ENCODE data around the gene MXRA8.

The MXRA8 gene

DNA sequence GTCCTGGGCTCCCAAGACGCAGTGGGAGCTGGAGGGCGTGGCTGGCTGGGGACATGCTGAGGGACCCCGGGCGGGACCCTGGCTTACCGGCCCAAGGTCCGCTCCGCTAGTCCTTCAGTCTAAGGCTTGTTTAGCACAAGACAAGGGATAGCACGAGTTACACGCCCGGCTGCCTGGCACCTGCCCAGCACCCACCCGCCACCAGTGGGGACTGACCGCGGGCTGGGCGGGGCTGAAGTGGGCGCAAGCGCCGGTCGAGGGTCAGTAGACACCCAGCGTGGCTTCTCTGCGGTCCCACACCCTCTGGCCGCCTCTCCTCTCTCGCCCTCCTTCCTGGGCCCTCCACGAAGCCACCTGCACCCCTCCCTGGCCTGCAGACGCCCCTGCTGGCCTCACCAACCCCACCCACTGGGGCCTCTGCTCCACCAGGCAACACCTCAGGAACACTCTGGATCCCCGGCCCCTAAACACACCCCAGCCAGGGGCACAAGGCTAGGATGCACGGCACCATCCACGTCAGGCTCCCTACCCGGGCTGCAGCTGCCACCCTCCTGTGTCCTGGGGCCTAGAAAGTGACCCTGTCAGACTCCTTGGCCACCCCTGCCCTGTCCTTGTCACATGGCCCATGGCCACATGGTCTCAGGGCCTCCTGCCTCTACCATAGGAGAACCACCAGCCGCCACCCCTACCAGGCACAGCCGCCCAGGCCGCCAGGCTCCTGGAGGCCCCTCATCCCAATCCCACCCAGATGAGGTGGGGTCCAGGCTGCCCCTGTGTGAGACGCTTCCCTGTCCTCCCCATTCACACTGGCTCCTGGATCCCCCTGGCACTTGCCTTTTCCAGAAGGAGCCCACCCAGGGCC lies 21.2 kb downstream of the MXRA8 start:
- no peak for DNase-seq (ENCODE audit: low read depth in 2 of 3, low spot score in 2 of 3)

DNA sequence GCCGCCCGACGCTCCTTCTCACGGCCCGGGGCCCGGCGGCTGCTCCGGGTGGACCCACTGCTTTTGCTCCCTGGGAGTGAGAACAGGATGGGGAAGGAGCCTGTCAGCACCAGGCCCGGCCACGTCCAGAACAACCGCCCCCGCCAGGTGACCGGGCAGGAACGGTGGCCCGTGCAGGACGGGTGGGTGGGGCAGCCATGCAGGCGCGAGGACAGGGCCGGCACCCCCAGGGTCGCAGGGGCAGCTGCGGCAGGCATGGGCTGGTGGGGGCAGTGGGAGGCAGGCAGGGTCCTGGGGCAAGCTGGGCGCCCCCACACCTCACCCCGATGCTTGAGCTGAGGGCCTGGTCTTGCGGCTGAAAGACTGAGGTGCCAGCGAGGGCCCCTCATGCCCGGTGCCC lies 21.9 kb downstream of the MXRA8 start:
- no peak for DNase-seq (ENCODE audit: low read depth in 2 of 3, low spot score in 2 of 3)

DNA sequence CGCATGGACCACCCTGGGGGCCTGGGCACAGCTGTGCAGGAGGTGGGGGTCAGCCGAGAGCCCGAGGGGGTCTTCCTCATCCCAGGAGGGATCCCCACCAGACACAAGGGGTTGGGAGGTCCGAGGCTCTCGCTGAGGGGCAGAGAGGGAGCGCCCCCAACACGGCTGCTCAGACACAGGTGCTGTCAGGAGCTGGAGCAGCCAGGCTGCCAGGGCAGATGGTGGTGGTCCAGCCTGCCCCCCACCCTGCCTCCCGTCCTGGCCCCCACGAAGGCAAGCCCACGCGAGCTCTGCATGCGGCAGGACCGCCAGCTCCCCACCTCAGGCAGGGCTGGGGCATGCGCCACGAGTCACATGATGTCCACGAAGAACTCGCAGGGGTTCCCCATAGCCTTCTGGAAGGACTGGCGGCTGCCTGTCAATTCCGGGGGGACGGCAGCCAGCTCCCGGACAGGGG lies 22.5 kb downstream of the MXRA8 start:
- DNase-seq (ENCODE audit: low read depth in 2 of 3, low spot score in 2 of 3): no peak

DNA sequence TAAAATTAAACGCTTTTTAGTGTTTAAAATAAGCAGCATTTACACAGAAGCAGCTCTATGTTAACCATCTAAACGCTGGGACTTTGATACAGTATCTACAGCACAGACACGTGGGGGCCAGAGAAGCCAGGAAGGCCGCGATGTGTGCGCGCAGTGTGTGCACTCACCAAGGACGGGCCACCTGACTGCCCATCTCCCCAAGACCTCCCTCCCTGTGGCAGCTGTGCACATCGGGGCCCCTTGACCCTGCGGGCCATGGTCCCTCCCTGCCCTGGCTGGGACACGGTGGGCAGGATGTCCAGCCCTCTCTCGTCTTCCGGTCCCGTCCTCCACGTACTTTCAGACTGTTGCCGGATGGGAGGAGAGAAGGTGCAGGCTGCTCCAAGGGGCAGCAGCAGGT lies 23.1 kb downstream of the MXRA8 start:
- DNase-seq (ENCODE audit: low read depth in 2 of 3, low spot score in 2 of 3): no peak

DNA sequence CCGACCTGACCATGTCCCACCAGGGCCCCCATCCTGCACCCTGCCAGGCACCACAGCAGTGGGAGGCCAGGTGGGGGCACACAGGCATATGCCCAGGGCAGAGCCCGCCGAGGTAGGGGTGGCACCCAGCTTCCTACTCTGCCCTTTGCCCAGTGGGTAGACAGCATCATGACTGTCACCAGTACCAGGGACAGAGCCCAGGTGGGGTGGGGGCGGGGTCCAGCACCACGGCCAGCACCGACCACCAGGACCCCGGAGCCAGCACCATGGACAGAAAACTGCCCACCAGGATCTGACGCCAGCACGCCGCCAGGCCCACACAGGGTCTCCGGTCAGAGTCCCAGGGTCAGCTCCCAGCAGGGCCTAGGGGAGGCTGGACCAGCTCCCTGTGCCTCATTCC lies 23.5 kb downstream of the MXRA8 start:
- DNase-seq (ENCODE audit: low read depth in 2 of 3, low spot score in 2 of 3): no peak

DNA sequence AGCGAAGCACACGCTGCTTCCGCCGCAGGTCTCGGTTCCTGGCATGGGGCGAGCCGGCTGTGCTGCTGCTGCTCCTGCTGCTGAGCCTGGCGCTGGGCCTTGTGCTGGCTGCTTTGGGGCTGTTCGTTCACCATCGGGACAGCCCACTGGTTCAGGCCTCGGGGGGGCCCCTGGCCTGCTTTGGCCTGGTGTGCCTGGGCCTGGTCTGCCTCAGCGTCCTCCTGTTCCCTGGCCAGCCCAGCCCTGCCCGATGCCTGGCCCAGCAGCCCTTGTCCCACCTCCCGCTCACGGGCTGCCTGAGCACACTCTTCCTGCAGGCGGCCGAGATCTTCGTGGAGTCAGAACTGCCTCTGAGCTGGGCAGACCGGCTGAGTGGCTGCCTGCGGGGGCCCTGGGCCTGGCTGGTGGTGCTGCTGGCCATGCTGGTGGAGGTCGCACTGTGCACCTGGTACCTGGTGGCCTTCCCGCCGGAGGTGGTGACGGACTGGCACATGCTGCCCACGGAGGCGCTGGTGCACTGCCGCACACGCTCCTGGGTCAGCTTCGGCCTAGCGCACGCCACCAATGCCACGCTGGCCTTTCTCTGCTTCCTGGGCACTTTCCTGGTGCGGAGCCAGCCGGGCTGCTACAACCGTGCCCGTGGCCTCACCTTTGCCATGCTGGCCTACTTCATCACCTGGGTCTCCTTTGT lies 24.7 kb downstream of the MXRA8 start:
- DNase-seq (ENCODE audit: low read depth in 2 of 3, low spot score in 2 of 3): no peak

DNA sequence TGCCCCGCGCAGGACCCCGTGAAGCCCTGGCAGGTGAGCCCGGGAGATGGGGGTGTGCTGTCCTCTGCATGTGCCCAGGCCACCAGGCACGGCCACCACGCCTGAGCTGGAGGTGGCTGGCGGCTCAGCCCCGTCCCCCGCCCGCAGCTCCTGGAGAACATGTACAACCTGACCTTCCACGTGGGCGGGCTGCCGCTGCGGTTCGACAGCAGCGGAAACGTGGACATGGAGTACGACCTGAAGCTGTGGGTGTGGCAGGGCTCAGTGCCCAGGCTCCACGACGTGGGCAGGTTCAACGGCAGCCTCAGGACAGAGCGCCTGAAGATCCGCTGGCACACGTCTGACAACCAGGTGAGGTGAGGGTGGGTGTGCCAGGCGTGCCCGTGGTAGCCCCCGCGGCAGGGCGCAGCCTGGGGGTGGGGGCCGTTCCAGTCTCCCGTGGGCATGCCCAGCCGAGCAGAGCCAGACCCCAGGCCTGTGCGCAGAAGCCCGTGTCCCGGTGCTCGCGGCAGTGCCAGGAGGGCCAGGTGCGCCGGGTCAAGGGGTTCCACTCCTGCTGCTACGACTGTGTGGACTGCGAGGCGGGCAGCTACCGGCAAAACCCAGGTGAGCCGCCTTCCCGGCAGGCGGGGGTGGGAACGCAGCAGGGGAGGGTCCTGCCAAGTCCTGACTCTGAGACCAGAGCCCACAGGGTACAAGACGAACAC lies 25.4 kb downstream of the MXRA8 start:
- no peak for DNase-seq (ENCODE audit: low read depth in 2 of 3, low spot score in 2 of 3)

DNA sequence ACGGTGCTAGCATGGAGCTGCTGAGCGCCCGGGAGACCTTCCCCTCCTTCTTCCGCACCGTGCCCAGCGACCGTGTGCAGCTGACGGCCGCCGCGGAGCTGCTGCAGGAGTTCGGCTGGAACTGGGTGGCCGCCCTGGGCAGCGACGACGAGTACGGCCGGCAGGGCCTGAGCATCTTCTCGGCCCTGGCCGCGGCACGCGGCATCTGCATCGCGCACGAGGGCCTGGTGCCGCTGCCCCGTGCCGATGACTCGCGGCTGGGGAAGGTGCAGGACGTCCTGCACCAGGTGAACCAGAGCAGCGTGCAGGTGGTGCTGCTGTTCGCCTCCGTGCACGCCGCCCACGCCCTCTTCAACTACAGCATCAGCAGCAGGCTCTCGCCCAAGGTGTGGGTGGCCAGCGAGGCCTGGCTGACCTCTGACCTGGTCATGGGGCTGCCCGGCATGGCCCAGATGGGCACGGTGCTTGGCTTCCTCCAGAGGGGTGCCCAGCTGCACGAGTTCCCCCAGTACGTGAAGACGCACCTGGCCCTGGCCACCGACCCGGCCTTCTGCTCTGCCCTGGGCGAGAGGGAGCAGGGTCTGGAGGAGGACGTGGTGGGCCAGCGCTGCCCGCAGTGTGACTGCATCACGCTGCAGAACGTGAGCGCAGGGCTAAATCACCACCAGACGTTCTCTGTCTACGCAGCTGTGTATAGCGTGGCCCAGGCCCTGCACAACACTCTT lies 26.2 kb downstream of the MXRA8 start:
- no peak for DNase-seq (ENCODE audit: low read depth in 2 of 3, low spot score in 2 of 3)

DNA sequence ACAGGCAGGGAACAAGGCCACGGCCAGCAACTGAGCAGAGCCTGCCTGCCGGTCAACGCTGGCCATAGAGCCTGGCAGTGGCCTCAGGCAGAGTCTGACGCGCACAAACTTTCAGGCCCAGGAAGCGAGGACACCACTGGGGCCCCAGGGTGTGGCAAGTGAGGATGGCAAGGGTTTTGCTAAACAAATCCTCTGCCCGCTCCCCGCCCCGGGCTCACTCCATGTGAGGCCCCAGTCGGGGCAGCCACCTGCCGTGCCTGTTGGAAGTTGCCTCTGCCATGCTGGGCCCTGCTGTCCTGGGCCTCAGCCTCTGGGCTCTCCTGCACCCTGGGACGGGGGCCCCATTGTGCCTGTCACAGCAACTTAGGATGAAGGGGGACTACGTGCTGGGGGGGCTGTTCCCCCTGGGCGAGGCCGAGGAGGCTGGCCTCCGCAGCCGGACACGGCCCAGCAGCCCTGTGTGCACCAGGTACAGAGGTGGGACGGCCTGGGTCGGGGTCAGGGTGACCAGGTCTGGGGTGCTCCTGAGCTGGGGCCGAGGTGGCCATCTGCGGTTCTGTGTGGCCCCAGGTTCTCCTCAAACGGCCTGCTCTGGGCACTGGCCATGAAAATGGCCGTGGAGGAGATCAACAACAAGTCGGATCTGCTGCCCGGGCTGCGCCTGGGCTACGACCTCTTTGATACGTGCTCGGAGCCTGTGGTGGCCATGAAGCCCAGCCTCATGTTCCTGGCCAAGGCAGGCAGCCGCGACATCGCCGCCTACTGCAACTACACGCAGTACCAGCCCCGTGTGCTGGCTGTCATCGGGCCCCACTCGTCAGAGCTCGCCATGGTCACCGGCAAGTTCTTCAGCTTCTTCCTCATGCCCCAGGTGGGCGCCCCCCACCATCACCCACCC lies 27.0 kb downstream of the MXRA8 start, which contains the start of gene TAS1R3:
TAS1R3 (plus strand) TSS at position 213 of the 898 bp plus-strand sequence; CDS start at position 279, 66 bp downstream.
- DNase-seq (ENCODE audit: low read depth in 2 of 3, low spot score in 2 of 3): no peak

DNA sequence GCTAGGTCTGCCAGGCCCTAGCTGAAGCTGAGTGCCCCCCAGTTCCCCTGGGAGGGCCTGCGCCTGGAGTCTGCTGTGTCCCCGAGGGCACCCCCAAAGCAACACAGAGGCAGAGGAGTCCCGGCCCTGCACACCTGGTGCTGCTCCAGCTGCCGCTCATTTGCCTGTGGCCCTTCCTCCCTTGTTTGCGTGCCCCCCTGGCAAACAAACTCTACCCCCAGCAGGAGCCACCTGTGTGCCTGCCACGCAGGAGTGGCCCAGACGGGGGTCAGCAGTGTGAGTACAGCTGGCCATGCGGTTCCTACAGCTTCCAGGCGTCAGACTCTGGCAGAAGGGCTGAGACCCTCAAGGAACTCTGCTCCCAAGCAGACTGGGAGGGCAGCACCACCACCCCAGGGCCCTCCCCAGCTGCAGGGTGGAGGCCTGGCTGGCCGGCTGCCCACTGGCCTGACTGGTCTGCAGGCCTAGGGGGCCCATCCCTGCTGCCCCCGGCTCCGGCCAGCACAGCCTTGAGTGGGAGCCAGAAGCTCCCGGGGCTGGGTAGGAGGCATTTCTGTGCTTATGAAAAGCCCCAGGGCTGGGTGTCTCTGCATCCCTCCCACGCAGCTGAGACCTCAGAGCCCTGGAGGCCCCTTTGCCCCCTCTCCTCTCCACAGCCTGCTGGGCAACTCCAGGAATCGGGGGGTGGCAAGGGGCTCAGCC lies 27.8 kb downstream of the MXRA8 start:
- no peak for DNase-seq (ENCODE audit: low read depth in 2 of 3, low spot score in 2 of 3)

DNA sequence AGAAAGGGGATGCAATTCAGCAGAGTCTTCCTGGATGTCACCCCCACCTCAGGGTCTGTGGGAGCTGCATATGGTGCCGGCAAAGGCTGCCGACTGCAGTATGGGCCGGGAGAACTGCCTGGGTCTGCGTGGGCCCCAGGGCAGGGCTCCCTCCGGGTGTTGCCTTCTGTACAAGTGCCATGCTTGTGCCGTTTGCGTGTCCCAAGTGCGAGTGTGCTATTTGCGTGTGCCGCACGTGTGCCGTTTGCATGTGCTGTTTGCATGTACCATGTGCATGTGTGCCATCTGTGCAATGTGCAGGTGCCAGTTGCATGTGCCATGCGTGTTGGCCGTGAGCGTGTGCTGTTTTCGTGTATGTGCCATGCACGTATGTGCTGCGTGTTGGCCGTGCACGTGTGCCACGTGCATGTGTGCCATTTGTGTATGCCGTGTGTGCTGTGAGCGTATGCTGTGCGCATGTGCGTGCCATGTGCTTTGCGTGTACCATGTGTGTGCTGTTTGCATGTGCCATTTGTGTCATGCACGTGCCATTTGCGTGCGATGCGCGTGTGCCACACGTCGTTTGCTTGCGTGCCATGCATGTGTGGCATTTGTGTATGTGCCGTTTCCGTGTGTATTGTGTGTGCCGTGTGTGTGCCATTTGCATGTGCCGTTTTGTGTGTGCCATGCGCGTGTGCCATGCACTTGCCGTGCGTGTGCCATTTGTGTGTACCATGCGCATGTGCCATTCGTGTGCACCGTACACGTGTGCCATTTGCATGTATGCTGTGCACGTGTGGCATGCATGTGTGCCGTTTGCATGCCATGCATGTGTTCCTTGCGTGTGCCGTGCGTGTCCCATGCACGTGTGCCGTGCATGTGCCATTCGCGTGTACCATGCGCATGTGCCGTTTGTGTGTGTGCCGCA lies 28.8 kb downstream of the MXRA8 start:
- no peak for DNase-seq (ENCODE audit: low read depth in 2 of 3, low spot score in 2 of 3)

DNA sequence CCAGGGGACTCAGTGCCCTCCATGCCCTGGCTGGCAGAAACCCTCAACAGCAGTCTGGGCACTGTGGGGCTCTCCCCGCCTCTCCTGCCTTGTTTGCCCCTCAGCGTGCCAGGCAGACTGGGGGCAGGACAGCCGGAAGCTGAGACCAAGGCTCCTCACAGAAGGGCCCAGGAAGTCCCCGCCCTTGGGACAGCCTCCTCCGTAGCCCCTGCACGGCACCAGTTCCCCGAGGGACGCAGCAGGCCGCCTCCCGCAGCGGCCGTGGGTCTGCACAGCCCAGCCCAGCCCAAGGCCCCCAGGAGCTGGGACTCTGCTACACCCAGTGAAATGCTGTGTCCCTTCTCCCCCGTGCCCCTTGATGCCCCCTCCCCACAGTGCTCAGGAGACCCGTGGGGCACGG lies 30.1 kb downstream of the MXRA8 start:
- no peak for DNase-seq (ENCODE audit: low read depth in 2 of 3, low spot score in 2 of 3)

DNA sequence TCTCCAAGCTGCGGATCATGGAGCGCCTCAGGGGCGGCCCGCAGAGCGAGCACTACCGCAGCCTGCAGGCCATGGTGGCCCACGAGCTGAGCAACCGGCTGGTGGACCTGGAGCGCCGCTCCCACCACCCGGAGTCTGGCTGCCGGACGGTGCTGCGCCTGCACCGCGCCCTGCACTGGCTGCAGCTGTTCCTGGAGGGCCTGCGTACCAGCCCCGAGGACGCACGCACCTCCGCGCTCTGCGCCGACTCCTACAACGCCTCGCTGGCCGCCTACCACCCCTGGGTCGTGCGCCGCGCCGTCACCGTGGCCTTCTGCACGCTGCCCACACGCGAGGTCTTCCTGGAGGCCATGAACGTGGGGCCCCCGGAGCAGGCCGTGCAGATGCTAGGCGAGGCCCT lies 31.1 kb downstream of the MXRA8 start:
- DNase-seq (ENCODE audit: low read depth in 2 of 3, low spot score in 2 of 3): no peak

DNA sequence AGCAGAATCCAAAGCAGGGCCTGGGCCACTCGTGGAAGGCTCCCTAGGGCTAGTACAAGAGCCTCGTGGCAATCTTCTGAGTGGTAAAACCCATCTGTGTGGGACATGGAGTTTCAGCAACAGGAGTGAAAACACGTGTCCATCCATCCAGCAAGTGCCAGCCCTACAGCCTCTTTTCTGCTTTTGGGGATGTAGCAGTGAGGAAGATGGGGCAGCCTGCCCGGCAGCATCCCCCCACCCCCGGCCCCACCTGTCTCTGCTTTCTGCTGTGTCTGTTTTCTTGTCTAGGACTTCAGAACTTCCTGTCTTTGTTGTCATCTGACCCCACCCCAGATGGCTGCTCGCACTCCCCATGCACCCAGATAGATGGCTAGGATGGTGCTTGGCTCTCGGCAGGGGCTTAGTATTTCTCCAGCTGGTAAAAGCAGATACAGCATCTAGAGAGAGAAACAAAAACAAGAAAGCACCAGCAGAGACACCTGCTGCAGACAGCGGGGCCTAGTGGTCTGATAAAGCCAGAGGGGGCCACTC lies 32.2 kb downstream of the MXRA8 start:
- no peak for DNase-seq (ENCODE audit: low read depth in 2 of 3, low spot score in 2 of 3)

DNA sequence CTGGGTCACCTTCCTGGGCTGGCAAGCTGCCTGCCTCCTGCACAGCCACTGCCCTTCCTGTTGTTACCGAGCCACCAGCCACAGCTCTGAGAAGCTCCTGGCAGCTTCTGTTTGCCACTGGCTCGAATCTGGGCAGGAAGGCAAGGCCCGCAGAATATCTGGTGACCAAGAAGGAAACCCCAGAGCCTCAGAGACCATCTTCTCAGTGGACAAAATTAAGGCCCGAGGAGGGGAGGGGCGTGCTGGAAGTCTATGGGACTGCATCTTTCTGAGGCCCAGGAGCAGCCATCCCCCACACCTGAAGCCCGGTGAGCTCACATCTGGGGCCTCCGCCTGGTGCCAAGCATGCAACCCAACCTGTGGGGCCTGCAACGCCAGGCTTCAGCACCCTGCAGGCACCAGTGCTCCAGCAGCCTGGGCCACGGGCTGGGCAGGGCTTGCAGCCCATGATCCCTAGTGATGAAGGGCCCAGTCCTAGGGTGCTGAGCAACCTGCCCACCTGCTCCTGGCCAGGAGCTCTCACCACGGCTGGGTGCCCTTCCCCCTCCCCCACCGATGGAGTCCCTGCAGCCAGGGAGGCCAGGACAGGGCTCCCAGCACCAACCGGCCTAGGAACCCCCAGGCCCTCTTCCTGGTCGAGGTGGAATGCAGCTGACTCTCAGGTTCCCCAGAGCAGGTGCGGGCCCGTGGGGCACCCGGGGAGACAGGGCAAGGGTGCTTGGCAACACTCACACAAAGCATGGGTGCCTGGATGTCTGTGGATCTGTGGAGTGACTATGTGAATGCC lies 32.9 kb downstream of the MXRA8 start:
- DNase-seq (ENCODE audit: low read depth in 2 of 3, low spot score in 2 of 3): no peak

DNA sequence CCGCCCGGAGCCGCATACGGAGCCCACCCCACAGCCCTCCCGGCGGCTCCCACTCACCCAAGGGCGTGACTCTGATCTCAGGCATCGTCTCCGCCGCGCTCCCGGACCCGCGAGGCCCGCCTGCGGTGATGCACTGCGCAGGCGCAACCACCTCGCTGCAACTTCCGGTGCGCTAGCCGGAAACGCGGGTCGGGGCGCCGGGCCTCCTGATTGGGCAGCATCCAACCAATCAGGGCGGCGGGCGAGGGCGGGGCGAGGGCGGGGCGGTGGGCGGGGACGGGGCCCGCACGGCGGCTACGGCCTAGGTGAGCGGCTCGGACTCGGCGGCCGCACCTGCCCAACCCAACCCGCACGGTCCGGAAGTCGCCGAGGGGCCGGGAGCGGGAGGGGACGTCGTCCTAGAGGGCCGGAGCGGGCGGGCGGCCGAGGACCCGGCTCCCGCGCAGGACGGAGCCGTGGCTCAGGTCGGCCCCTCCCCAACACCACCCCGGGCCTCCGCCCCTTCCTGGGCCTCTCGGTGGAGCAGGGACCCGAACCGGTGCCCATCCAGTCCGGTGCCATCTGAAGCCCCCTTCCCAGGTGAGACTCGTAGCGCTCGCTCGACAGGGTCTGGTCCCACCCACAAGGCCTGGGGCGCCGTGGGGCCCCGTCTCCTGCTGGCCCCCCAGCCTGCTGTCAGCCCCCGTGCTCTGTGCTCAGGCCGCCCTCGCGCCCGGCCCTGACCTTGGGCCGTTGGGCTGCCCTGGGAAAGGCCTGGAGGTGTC lies 33.6 kb downstream of the MXRA8 start, which contains the start of the genes CPTP and INTS11:
CPTP (plus strand) TSS at position 279 of the 764 bp plus-strand sequence. CDS start 2,109 bp downstream, outside the sequence.
INTS11 (minus strand) TSS at position 137 of the 764 bp plus-strand sequence; CDS start at position 85, 52 bp downstream.
- peak; percentile 90 to 96 (median 96) for DNase-seq (ENCODE audit: low read depth in 2 of 3, low spot score in 2 of 3)

Measured in activated CD8-positive, alpha-beta memory T cell treated with anti-CD3 and anti-CD28 coated beads for 48 hours (primary cell).